Mesendoderm (in vitro differentiated cells): ENCODE results near the gene HMGA1.

Experiments used
- DNase-seq: peaks from one replicate; pipeline ENCODE4 v3.0.0; 2013
- H2AK5ac ChIP-seq: 2 replicates; pipeline ENCODE4 v1.6.1; 2013; ENCODE audit warnings: low read length, inconsistent platforms
- H2BK120ac ChIP-seq: 2 replicates; pipeline ENCODE4 v1.6.1; 2013; ENCODE audit warnings: low read depth, mild to moderate bottlenecking, low read length, moderate library complexity, mixed read lengths
- H2BK15ac ChIP-seq: replicated peaks from 2 replicates; pipeline ENCODE4 v1.6.1; 2013; ENCODE audit warnings: low read depth, mild to moderate bottlenecking, moderate library complexity
- H2BK5ac ChIP-seq: 2 replicates; pipeline ENCODE4 v1.6.1; 2013; ENCODE audit warnings: low read length, inconsistent platforms
- H3K18ac ChIP-seq: 2 replicates; pipeline ENCODE4 v1.6.1; 2013; ENCODE audit warnings: mild to moderate bottlenecking, low read length, mixed read lengths
- H3K23ac ChIP-seq: one replicate; pipeline ENCODE4 v1.6.1; 2013; ENCODE audit warnings: low read length
- H3K27ac ChIP-seq: 2 replicates; pipeline ENCODE4 v1.5.1; 2013; ENCODE audit warnings: low read depth, mild to moderate bottlenecking, inconsistent platforms, low read length, moderate library complexity
- H3K27me3 ChIP-seq: 2 replicates; pipeline ENCODE4 v1.6.1; 2013; ENCODE audit warnings: low read length, control low read depth, mild to moderate bottlenecking, inconsistent platforms; ENCODE audit not compliant: insufficient read depth, poor library complexity
- H3K36me3 ChIP-seq: 2 replicates; pipeline ENCODE4 v1.6.1; 2013; ENCODE audit warnings: low read length, inconsistent platforms; ENCODE audit not compliant: control insufficient read depth, insufficient read depth
- H3K4ac ChIP-seq: one replicate; pipeline ENCODE4 v1.6.1; 2013; ENCODE audit warnings: low read depth, mild to moderate bottlenecking, low read length, moderate library complexity
- H3K4me1 ChIP-seq: 2 replicates; pipeline ENCODE4 v1.6.1; 2013; ENCODE audit warnings: low read depth, low read length, inconsistent platforms; ENCODE audit not compliant: control insufficient read depth
- H3K4me2 ChIP-seq: 2 replicates; pipeline ENCODE4 v1.6.1; 2013; ENCODE audit warnings: low read length
- H3K4me3 ChIP-seq: 2 replicates; pipeline ENCODE4 v1.5.1; 2013; ENCODE audit warnings: mild to moderate bottlenecking, low read length
- H3K56ac ChIP-seq: one replicate; pipeline ENCODE4 v1.6.1; 2013; ENCODE audit warnings: low read length
- H3K79me1 ChIP-seq: 2 replicates; pipeline ENCODE4 v1.6.1; 2013; ENCODE audit warnings: low read length, inconsistent platforms
- H3K79me2 ChIP-seq: 2 replicates; pipeline ENCODE4 v1.6.1; 2013; ENCODE audit warnings: mild to moderate bottlenecking, low read length; ENCODE audit not compliant: control insufficient read depth, insufficient read depth
- H3K9ac ChIP-seq: 2 replicates; pipeline ENCODE4 v1.6.1; 2013; ENCODE audit warnings: low read length, inconsistent platforms
- H4K5ac ChIP-seq: one replicate; pipeline ENCODE4 v1.6.1; 2013; ENCODE audit warnings: low read length
- H4K8ac ChIP-seq: one replicate; pipeline ENCODE4 v1.6.1; 2013; ENCODE audit warnings: low read depth, mild to moderate bottlenecking, control low read depth, low read length, moderate library complexity
- WGBS: extraction: QIAGEN DNeasy Blood & Tissue Kit; methylation state at CpG from one replicate; pipeline ENCODE4 v1.1.7; 2013; ENCODE audit warnings: low lambda C conversion rate, missing lambda C conversion rate; ENCODE audit not compliant: insufficient coverage; ENCODE audit errors: extremely low coverage; 5-methylcytosine and 5-hydroxymethylcytosine counted together

The HMGA1 gene

DNA sequence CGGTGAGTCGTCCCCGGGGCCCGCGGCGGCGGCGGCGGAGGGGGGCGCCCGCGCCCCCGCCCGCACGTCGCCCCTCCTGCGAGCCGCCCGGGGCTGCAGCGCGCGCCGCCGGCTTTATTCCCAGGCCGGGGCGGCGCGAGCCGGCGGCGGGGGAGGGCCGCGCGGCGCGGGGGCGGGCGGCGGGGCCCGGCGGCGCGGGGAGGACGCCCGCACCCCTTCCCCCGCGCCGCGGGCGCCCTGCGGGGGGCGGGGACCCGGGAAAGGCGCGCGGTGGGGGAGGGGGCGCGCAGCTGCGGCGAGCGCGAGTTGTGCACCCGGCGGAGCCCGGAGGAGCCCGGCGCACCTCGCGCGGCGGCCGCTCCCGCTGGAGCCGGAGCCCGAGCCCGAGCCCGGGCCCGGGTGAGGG lies 646 bp downstream of the HMGA1 start:
- no peak overlapping the region for H2BK15ac ChIP-seq
- no CpG with 5 or more reads among the region's 78 CpGs for WGBS
- peak overlapping the region; percentile 94 for H3K27ac ChIP-seq
- H3K4ac ChIP-seq = peak overlapping the region; percentile 66
- H2BK120ac ChIP-seq = peak overlapping the region; percentile 3
- peaks cover 53% of the 10 kb centered on the region for H3K79me2 ChIP-seq
- peaks cover 16% of the 10 kb centered on the region for H3K36me3 ChIP-seq
- H4K5ac ChIP-seq = no peak overlapping the region
- no peak overlapping the region for H3K23ac ChIP-seq
- H3K4me2 ChIP-seq = no peak overlapping the region
- H3K4me3 ChIP-seq = peak overlapping the region; percentile 80
- H3K18ac ChIP-seq = peak overlapping the region; percentile 98
- no peak for DNase-seq
- H3K27me3 ChIP-seq = no peaks in the 10 kb centered on the region
- no peak overlapping the region for H4K8ac ChIP-seq
- H2AK5ac ChIP-seq = no peak overlapping the region
- H3K4me1 ChIP-seq = peaks cover 16% of the 10 kb centered on the region
- peak overlapping the region; percentile 89 for H3K9ac ChIP-seq
- H3K79me1 ChIP-seq = peaks cover 13% of the 10 kb centered on the region
- H3K56ac ChIP-seq = peak overlapping the region; percentile 93
- H2BK5ac ChIP-seq = no peak overlapping the region

DNA sequence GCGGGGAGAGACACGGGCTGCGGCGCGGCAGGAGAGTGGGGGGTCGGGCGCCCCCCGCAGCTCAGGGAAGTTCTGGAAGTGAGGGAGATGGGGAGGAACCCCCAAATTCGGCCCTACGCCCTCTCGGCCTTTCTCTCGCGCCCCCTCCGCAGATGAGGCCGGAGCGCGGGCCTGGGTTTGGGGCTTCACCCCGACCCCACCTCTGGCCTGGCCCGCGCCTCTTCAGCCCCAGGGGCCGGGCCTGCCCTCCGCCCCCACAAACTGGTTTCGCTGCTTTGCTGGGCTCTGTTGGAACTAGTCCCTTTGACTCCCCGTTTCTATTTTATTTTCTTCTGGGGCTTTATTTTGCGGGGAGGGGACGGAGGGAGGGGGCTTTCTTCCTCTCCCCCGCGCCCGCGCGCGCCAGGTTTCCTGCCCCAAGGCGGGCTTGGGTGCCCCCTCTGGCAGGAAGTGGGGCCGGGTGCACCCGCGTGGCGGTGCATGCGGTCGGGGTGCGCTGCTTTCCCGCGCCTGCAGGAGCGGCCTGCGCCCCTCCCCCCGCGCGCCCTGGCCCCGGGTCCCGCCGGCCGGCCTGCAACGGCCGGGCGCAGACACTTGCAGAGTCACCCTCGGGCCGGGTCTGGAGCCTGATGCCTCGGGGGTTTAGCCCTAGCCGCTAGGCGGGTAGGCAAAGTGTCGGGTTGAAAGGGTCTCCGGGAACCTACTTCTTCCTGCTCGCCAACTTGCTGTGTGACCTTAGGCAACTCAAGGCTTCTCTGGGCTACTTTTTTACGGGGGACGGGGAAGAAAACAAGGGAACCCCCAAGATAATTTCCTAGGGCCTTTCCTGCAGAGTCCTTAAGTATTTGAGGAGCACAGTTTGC lies 1.3 kb downstream of the HMGA1 start:
- Histone ChIP-seq H4K5ac (no peak overlapping the region), H3K23ac (peak overlapping the region; percentile 86), H3K4ac (peak overlapping the region; percentile 66), H3K79me2 (peaks cover 54% of the 10 kb centered on the region), H3K4me1 (peaks cover 16% of the 10 kb centered on the region), H3K4me2 (peak overlapping the region; percentile 29), H3K56ac (peak overlapping the region; percentile 93), H3K79me1 (peaks cover 17% of the 10 kb centered on the region), H2BK120ac (peak overlapping the region; percentile 3), H3K9ac (peak overlapping the region; percentile 89), H2BK15ac (no peak overlapping the region), H3K4me3 (peak overlapping the region; percentile 56), H3K27ac (peak overlapping the region; percentile 88), H2AK5ac (no peak overlapping the region), H3K27me3 (no peaks in the 10 kb centered on the region), H4K8ac (no peak overlapping the region), H2BK5ac (peak overlapping the region; percentile 43), H3K18ac (peak overlapping the region; percentile 98), H3K36me3 (peaks cover 20% of the 10 kb centered on the region)
- no CpG with 5 or more reads among the region's 64 CpGs for WGBS
- peak; percentile 63 for DNase-seq

DNA sequence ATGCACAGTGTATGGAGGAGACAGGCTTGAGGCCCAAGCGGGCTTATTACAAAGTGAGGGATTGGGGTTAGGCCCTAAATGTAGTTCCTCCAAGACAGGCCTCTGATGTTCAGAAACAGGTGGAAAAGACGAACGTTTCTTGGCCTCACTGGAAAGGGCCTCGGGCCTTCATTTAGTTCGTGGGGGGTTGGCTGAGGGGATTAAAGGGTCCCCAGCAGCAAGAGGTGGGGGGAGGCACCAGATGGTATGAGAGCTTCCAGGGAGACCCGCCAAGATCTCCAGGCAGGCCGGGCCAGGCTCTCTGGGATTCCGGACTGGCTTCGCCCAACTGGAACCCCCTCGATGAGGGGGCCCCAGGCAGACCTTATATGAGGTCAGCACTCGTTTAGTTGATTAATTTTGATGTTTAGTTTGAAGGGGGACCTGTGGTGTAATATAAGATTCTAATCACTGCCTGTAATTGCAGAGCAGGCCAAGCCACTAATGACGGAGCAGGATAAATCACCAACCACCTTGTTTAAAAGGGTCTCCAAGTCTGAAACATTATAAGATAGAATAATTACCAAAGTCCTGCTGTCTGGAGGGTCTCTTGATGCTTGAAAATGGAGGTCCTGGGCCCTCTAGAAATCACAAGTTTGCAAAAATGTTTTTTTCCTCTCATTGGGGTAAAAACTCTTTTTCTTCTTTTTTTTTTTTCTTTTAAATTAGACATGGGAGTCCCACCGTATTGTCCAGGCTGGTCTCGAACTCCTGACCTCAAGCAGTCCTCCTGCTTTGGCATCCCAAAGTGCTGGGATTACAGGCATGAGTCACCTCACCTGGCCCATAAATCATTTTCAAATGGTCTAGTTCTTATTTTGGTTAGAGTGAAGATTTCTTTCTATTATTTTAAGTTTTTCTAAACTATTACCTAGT lies 2.2 kb downstream of the HMGA1 start:
- Histone ChIP-seq H3K79me1 (peaks cover 19% of the 10 kb centered on the region), H3K4ac (peak overlapping the region; percentile 66), H3K4me2 (peak overlapping the region; percentile 50), H4K5ac (no peak overlapping the region), H3K27ac (peak overlapping the region; percentile 88), H3K23ac (peak overlapping the region; percentile 86), H3K36me3 (peaks cover 25% of the 10 kb centered on the region), H3K9ac (peak overlapping the region; percentile 89), H3K27me3 (no peaks in the 10 kb centered on the region), H2BK5ac (no peak overlapping the region), H2BK120ac (no peak overlapping the region), H2BK15ac (no peak overlapping the region), H3K18ac (peak overlapping the region; percentile 98), H3K4me1 (peaks cover 16% of the 10 kb centered on the region), H2AK5ac (no peak overlapping the region), H3K56ac (peak overlapping the region; percentile 93), H4K8ac (no peak overlapping the region), H3K79me2 (peaks cover 54% of the 10 kb centered on the region), H3K4me3 (peak overlapping the region; percentile 56)
- whole genome bisulfite sequencing = no CpG with 5 or more reads among the region's 14 CpGs
- DNase-seq = no peak

GRCh38 chr6:34239500-34239825 lies 2.8 kb downstream of the HMGA1 start:
- H3K79me2 ChIP-seq = peaks cover 54% of the 10 kb centered on the region
- WGBS = no CpG with 5 or more reads among the region's 3 CpGs
- peaks cover 29% of the 10 kb centered on the region for H3K36me3 ChIP-seq
- no peak overlapping the region for H2AK5ac ChIP-seq
- H3K18ac ChIP-seq = no peak overlapping the region
- H3K23ac ChIP-seq = peak overlapping the region; percentile 66
- peak overlapping the region; percentile 50 for H3K4me2 ChIP-seq
- H4K8ac ChIP-seq = no peak overlapping the region
- no peak overlapping the region for H3K4ac ChIP-seq
- peaks cover 11% of the 10 kb centered on the region for H3K4me1 ChIP-seq
- H3K56ac ChIP-seq = peak overlapping the region; percentile 53
- peaks cover 19% of the 10 kb centered on the region for H3K79me1 ChIP-seq
- H2BK120ac ChIP-seq = no peak overlapping the region
- H4K5ac ChIP-seq = no peak overlapping the region
- no peak overlapping the region for H2BK15ac ChIP-seq
- no peak overlapping the region for H3K27ac ChIP-seq
- no peak overlapping the region for H2BK5ac ChIP-seq
- peak overlapping the region; percentile 89 for H3K9ac ChIP-seq
- H3K27me3 ChIP-seq = no peaks in the 10 kb centered on the region
- peak; percentile 36 for DNase-seq
- peak overlapping the region; percentile 26 for H3K4me3 ChIP-seq

GRCh38 chr6:34239893-34240292 lies 3.2 kb downstream of the HMGA1 start:
- Histone ChIP-seq H3K79me2 (peaks cover 54% of the 10 kb centered on the region), H2BK120ac (no peak overlapping the region), H2BK15ac (no peak overlapping the region), H2BK5ac (no peak overlapping the region), H4K8ac (no peak overlapping the region), H3K4me1 (peaks cover 8% of the 10 kb centered on the region), H3K9ac (peak overlapping the region; percentile 89), H3K56ac (peak overlapping the region; percentile 53), H4K5ac (no peak overlapping the region), H3K23ac (peak overlapping the region; percentile 48), H2AK5ac (no peak overlapping the region), H3K4me3 (no peak overlapping the region), H3K4me2 (peak overlapping the region; percentile 50), H3K18ac (no peak overlapping the region), H3K27me3 (no peaks in the 10 kb centered on the region), H3K79me1 (peaks cover 19% of the 10 kb centered on the region), H3K36me3 (peaks cover 30% of the 10 kb centered on the region), H3K4ac (no peak overlapping the region), H3K27ac (no peak overlapping the region)
- DNase-seq = no peak
- WGBS = no CpG with 5 or more reads among the region's 2 CpGs
